Measurements from ENCODE around the gene CMIP.

GRCh38 chr16:81413245-81413990 is 31.2 kb upstream of the CMIP start:
- TF ChIP-seq CTCF (IDR thresholded peaks at IDR 0.05) (no peak), FOXJ3 (CRISPR knock-in tag; IDR thresholded peaks at IDR 0.05; ENCODE audit: borderline replicate concordance) (no peak), ZNF263 (CRISPR knock-in tag; IDR thresholded peaks at IDR 0.05; ENCODE audit: low read depth) (no peak), ZNF121 (CRISPR knock-in tag; IDR thresholded peaks at IDR 0.05) (no peak), SMAD4 (CRISPR knock-in tag; IDR thresholded peaks at IDR 0.05) (no peak), IRF1 (CRISPR knock-in tag; IDR thresholded peaks at IDR 0.05) (no peak), MLX (CRISPR knock-in tag; IDR thresholded peaks at IDR 0.05) (no peak), CREB1 (CRISPR knock-in tag; IDR thresholded peaks at IDR 0.05) (no peak), AFF4 (CRISPR knock-in tag; IDR thresholded peaks at IDR 0.05; ENCODE audit: borderline replicate concordance) (no peak), ZNF416 (CRISPR knock-in tag; IDR thresholded peaks at IDR 0.05) (no peak), NR1H2 (CRISPR knock-in tag; IDR thresholded peaks at IDR 0.05) (no peak)

Data from WTC11 (cell line).